A549 (cell line): ENCODE data around the gene ADCY6. TPM values are rescaled to one million over a fixed set of nuclear protein-coding genes. Genes with fewer than 3 reads are reported as not detected.

ENCODE experiments used
- ATAC-seq, 2 experiments: fragments of 200-7000 bp in 1 of 2; fragments of >200 bp in 1 of 2; cut with Nextera tagmentation in 1 of 2; cut with Tn5 transposase in 1 of 2; 3 replicates each; pipeline versions ENCODE4 v1.8.0 to v1.9.1; 2018 to 2020; ENCODE audit warnings: mild to moderate bottlenecking in 1 of 2, moderate library complexity in 1 of 2
- CTCF ChIA-PET: fragments of 300-600 bp; sonication (Branson Sonifier 250); formaldehyde crosslinking; extraction: SDS; loops from one replicate; lab custom pipeline; 2021; ENCODE audit warnings: antibody characterized with exemption, inconsistent platforms; lab: Yijun Ruan, JAX
- POLR2A ChIA-PET: fragments of 350-600 bp; formaldehyde crosslinking; extraction: SDS; loops from one replicate; lab custom pipeline; 2021; ENCODE audit warnings: antibody characterized with exemption, inconsistent platforms; lab: Yijun Ruan, JAX
- DNase-seq, 2 experiments: peaks; one replicate each; pipeline versions ENCODE4 v3.0.0 to v3.0.0-alpha.2; 2011 to 2016; ENCODE audit warnings: low read depth in 1 of 2, low spot score in 1 of 2
- FAIRE-seq: peaks from 2 replicates; lab custom pipeline; 2011; peaks lifted over from hg19 to GRCh38; lab: Jason Lieb, UNC
- H3K27ac ChIP-seq, 2 experiments: fragments of >200 bp; sonication (Bioruptor Twin); formaldehyde crosslinking; 3 replicates each; pipeline ENCODE4 v1.5.1; 2016 to 2017
- H3K4me1 ChIP-seq: fragments of >200 bp; sonication (Bioruptor Twin); formaldehyde crosslinking; 3 replicates; pipeline ENCODE4 v1.6.1; 2016
- H3K4me2 ChIP-seq: fragments of >200 bp; sonication (Bioruptor Twin); formaldehyde crosslinking; 3 replicates; pipeline ENCODE4 v1.6.1; 2016
- H3K4me3 ChIP-seq: fragments of >200 bp; sonication (Bioruptor Twin); formaldehyde crosslinking; 3 replicates; pipeline ENCODE4 v1.5.1; 2016
- H3K9me3 ChIP-seq: fragments of >200 bp; sonication (Bioruptor Twin); formaldehyde crosslinking; 3 replicates; pipeline ENCODE4 v1.6.1; 2016
- BHLHE40 ChIP-seq: IDR thresholded peaks from 2 replicates; pipeline ENCODE4 v1.6.1; 2012; ENCODE audit warnings: low read depth, low read length, inconsistent platforms
- CHD2 ChIP-seq: fragments of 150-350 bp; IDR thresholded peaks from 2 replicates; pipeline ENCODE4 v1.6.1; 2014; ENCODE audit warnings: low read length; ENCODE audit not compliant: partially characterized antibody
- CHD4 ChIP-seq: fragments of 200-600 bp; sonication (generic); IDR thresholded peaks from 2 replicates; pipeline ENCODE4 v1.6.1; 2016; ENCODE audit warnings: antibody characterized with exemption, mild to moderate bottlenecking, borderline replicate concordance
- EHMT2 ChIP-seq: fragments of 200-600 bp; sonication (generic); IDR thresholded peaks from 2 replicates; pipeline ENCODE4 v1.6.1; 2016; ENCODE audit warnings: antibody characterized with exemption, low read depth, mild to moderate bottlenecking, moderate library complexity
- EP300 ChIP-seq, 2 experiments: fragments of >200 bp; sonication (Bioruptor Twin); formaldehyde crosslinking; IDR thresholded peaks; 2 replicates in 1 of 2; 3 replicates in 1 of 2; pipeline ENCODE4 v1.6.1; 2016 to 2017
- ESRRA ChIP-seq: fragments of 150-350 bp; IDR thresholded peaks from 2 replicates; pipeline ENCODE4 v1.6.1; 2014; ENCODE audit warnings: mild to moderate bottlenecking, low read length, borderline replicate concordance
- FOSL2 ChIP-seq, 2 experiments: fragments of 450-650 bp in 1 of 2; fragments of >200 bp in 1 of 2; sonication (Bioruptor Twin) in 1 of 2; formaldehyde crosslinking; IDR thresholded peaks; 2 replicates each; pipeline versions ENCODE4 v1.5.0 to v1.6.1; 2016 to 2020; ENCODE audit warnings: mild to moderate bottlenecking in 1 of 2, moderate library complexity in 1 of 2
- FOXS1 ChIP-seq: fragments of 250-450 bp; sonication (Bioruptor Pico); IDR thresholded peaks from 2 replicates; pipeline ENCODE4 v1.5.0; 2020; ENCODE audit warnings: mild to moderate bottlenecking, moderate library complexity
- HEYL ChIP-seq: fragments of 250-450 bp; sonication (Bioruptor Pico); IDR thresholded peaks from 2 replicates; pipeline ENCODE4 v1.8.0; 2021; ENCODE audit warnings: mild to moderate bottlenecking, moderate library complexity
- HOXA7 ChIP-seq: fragments of 250-450 bp; sonication (Bioruptor Pico); IDR thresholded peaks from 2 replicates; pipeline ENCODE4 v1.5.0; 2020; ENCODE audit warnings: mild to moderate bottlenecking, moderate library complexity
- HOXB5 ChIP-seq: fragments of 250-450 bp; sonication (Bioruptor Pico); IDR thresholded peaks from 2 replicates; pipeline ENCODE4 v1.5.0; 2020; ENCODE audit warnings: mild to moderate bottlenecking, moderate library complexity
- JUNB ChIP-seq: fragments of >200 bp; sonication (Bioruptor Twin); formaldehyde crosslinking; IDR thresholded peaks from 2 replicates; pipeline ENCODE4 v1.6.1; 2016
- KDM1A ChIP-seq: fragments of 200-600 bp; sonication (generic); IDR thresholded peaks from 2 replicates; pipeline ENCODE4 v1.6.1; 2016; ENCODE audit warnings: low read depth, mild to moderate bottlenecking
- KDM5A ChIP-seq: fragments of 200-600 bp; sonication (generic); IDR thresholded peaks from 2 replicates; pipeline ENCODE4 v1.6.1; 2016; ENCODE audit warnings: antibody characterized with exemption, mild to moderate bottlenecking
- MAZ ChIP-seq: fragments of 150-350 bp; IDR thresholded peaks from 2 replicates; pipeline ENCODE4 v1.6.1; 2014; ENCODE audit warnings: antibody characterized with exemption, low read depth, low read length, borderline replicate concordance
- MYC ChIP-seq: IDR thresholded peaks from 2 replicates; pipeline ENCODE4 v1.6.1; 2012; ENCODE audit warnings: mild to moderate bottlenecking, inconsistent platforms, low read length, improper control_type of control experiment, borderline replicate concordance
- NPAS2 ChIP-seq: fragments of 250-450 bp; sonication (Bioruptor Pico); IDR thresholded peaks from 2 replicates; pipeline ENCODE4 v1.8.0; 2022; ENCODE audit warnings: mild to moderate bottlenecking, moderate library complexity, borderline replicate concordance
- POLR2A ChIP-seq: IDR thresholded peaks from 2 replicates; pipeline ENCODE4 v1.6.1; 2012; ENCODE audit warnings: mild to moderate bottlenecking, low read length
- POLR2AphosphoS2 ChIP-seq: conservative IDR thresholded peaks from 2 replicates; pipeline ENCODE4 v1.6.1; 2012; ENCODE audit warnings: low read length, improper control_type of control experiment, inconsistent platforms
- RAD21 ChIP-seq, 2 experiments: fragments of >200 bp in 1 of 2; sonication (Bioruptor Twin) in 1 of 2; formaldehyde crosslinking in 1 of 2; IDR thresholded peaks in 1 of 2; conservative IDR thresholded peaks in 1 of 2; 2 replicates in 1 of 2; 3 replicates in 1 of 2; pipeline ENCODE4 v1.6.1; 2012 to 2018; ENCODE audit warnings: inconsistent platforms in 1 of 2
- SMC3 ChIP-seq: fragments of >200 bp; sonication (Bioruptor Twin); formaldehyde crosslinking; IDR thresholded peaks from 3 replicates; pipeline ENCODE4 v1.6.1; 2018; ENCODE audit warnings: inconsistent platforms
- TFCP2L1 ChIP-seq: fragments of 250-450 bp; sonication (Bioruptor Pico); IDR thresholded peaks from 2 replicates; pipeline ENCODE4 v1.5.0; 2021; ENCODE audit warnings: mild to moderate bottlenecking
- TP53 ChIP-seq: fragments of 250-450 bp; sonication (Bioruptor Pico); IDR thresholded peaks from 2 replicates; pipeline ENCODE4 v1.5.0; 2021; ENCODE audit warnings: mild to moderate bottlenecking, moderate library complexity
- ZC3H11A ChIP-seq: fragments of 450-650 bp; IDR thresholded peaks from 2 replicates; pipeline ENCODE4 v1.6.1; 2014; ENCODE audit warnings: antibody characterized with exemption, mild to moderate bottlenecking
- WGBS: methylation state at CpG from one replicate; pipeline ENCODE4 v1.1.6; 2017; ENCODE audit errors: missing lambda C conversion rate; 5-methylcytosine and 5-hydroxymethylcytosine counted together
- polyA plus RNA-seq, 4 experiments: library from polyadenylated mRNA; depleted of rRNA in 3 of 4; stranded (reverse); fragments of >200 nt; fragmentation: RNase III in 1 of 4; extraction: RNeasy Plus Mini Kit Qiagen cat#74134 plus additional on column Dnase treatment in 1 of 4; gene quantifications; 2 replicates in 3 of 4; 3 replicates in 1 of 4; pipeline ENCODE4 v1.2.3, GENCODE V29; 2011 to 2017
- TF ChIP-seq, protein P1 (sequence below): IDR thresholded peaks from 2 replicates; pipeline ENCODE4 v1.6.1; 2012; ENCODE audit warnings: low read depth, borderline replicate concordance
- TF ChIP-seq, protein P2 (sequence below): fragments of 200-600 bp; sonication (generic); IDR thresholded peaks from 2 replicates; pipeline ENCODE4 v1.6.1; 2016; ENCODE audit warnings: antibody characterized with exemption, mild to moderate bottlenecking, moderate library complexity
- TF ChIP-seq, protein P3 (sequence below): fragments of >200 bp; sonication (Bioruptor Twin); formaldehyde crosslinking; IDR thresholded peaks from 3 replicates; pipeline ENCODE4 v1.5.1; 2016
- TF ChIP-seq, protein P4 (sequence below): fragments of 250-450 bp; sonication (Bioruptor Pico); IDR thresholded peaks from 2 replicates; pipeline ENCODE4 v1.5.0; 2020; ENCODE audit warnings: low read depth, mild to moderate bottlenecking, moderate library complexity

ADCY6 gene
- polyA plus RNA-seq, 2 of the 4 experiments (the other 2 are of a cell fraction): 16.3 to 20.8 TPM

DNA sequence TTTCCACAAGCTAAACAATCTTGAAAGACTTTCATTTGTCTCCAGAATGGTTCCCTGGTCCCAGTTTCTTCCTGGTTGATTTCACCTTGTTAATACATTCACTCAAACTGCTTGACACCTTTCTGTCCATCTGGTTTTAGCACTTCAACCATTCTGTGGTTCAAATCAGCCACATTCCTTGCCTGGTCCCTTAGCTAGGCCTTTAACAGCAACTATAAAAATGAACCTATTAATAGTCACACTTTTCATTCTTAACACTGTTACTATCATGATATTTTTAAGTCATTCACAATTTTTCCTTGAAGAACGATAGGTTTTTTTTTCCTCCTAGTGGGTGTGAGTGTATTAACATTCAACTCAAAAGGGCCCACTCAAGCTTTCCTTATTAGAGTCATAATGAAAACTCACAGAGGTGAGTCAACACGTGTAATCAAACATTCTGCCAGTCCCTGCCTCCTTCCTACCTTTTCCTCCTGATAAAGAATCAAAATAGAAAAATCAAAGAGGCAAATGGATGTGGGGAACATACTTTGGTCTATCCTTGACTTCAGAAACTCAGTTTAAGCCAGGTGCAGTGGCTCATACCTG lies 38.0 kb downstream of the ADCY6 start:
- CTCF ChIA-PET: interaction anchor here (0.8 to 11.3 kb wide), 6 partner anchors 14 to 183 kb away, joined by 3 to 265 read pairs (median 10); no protein-coding TSS in a partner anchor
- Histone ChIP-seq H3K4me3 (no peak overlapping the region), H3K27ac (no peak overlapping the region)
- no peak for DNase-seq
- no peak for ATAC-seq
- TF ChIP-seq BHLHE40: no peak
- TF ChIP-seq ESRRA: no peak
- TF ChIP-seq, protein P1, sequence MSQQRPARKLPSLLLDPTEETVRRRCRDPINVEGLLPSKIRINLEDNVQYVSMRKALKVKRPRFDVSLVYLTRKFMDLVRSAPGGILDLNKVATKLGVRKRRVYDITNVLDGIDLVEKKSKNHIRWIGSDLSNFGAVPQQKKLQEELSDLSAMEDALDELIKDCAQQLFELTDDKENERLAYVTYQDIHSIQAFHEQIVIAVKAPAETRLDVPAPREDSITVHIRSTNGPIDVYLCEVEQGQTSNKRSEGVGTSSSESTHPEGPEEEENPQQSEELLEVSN: no peak
- TF ChIP-seq TP53 (CRISPR knock-in tag): no peak
- TF ChIP-seq EHMT2: no peak
- no peak for TF ChIP-seq FOSL2 (IDR thresholded peaks at IDR 0.05)
- no peak for TF ChIP-seq FOSL2 (CRISPR knock-in tag; IDR thresholded peaks at IDR 0.05)
- TF ChIP-seq, protein P2, sequence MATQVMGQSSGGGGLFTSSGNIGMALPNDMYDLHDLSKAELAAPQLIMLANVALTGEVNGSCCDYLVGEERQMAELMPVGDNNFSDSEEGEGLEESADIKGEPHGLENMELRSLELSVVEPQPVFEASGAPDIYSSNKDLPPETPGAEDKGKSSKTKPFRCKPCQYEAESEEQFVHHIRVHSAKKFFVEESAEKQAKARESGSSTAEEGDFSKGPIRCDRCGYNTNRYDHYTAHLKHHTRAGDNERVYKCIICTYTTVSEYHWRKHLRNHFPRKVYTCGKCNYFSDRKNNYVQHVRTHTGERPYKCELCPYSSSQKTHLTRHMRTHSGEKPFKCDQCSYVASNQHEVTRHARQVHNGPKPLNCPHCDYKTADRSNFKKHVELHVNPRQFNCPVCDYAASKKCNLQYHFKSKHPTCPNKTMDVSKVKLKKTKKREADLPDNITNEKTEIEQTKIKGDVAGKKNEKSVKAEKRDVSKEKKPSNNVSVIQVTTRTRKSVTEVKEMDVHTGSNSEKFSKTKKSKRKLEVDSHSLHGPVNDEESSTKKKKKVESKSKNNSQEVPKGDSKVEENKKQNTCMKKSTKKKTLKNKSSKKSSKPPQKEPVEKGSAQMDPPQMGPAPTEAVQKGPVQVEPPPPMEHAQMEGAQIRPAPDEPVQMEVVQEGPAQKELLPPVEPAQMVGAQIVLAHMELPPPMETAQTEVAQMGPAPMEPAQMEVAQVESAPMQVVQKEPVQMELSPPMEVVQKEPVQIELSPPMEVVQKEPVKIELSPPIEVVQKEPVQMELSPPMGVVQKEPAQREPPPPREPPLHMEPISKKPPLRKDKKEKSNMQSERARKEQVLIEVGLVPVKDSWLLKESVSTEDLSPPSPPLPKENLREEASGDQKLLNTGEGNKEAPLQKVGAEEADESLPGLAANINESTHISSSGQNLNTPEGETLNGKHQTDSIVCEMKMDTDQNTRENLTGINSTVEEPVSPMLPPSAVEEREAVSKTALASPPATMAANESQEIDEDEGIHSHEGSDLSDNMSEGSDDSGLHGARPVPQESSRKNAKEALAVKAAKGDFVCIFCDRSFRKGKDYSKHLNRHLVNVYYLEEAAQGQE: no peak
- TF ChIP-seq POLR2AphosphoS2: no peak
- no peak for TF ChIP-seq NPAS2
- TF ChIP-seq HOXA7 (CRISPR knock-in tag): no peak
- no peak for TF ChIP-seq SMC3
- TF ChIP-seq, protein P3, sequence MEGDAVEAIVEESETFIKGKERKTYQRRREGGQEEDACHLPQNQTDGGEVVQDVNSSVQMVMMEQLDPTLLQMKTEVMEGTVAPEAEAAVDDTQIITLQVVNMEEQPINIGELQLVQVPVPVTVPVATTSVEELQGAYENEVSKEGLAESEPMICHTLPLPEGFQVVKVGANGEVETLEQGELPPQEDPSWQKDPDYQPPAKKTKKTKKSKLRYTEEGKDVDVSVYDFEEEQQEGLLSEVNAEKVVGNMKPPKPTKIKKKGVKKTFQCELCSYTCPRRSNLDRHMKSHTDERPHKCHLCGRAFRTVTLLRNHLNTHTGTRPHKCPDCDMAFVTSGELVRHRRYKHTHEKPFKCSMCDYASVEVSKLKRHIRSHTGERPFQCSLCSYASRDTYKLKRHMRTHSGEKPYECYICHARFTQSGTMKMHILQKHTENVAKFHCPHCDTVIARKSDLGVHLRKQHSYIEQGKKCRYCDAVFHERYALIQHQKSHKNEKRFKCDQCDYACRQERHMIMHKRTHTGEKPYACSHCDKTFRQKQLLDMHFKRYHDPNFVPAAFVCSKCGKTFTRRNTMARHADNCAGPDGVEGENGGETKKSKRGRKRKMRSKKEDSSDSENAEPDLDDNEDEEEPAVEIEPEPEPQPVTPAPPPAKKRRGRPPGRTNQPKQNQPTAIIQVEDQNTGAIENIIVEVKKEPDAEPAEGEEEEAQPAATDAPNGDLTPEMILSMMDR: no peak
- TF ChIP-seq, all 56 proteins: peak for 0
- Histone ChIP-seq H3K9me3 (no peaks in the 10 kb centered on the region), H3K4me1 (no peaks in the 10 kb centered on the region), H3K4me2 (no peak overlapping the region)
- FAIRE-seq: no peak
- POLR2A ChIA-PET: no interaction called here
- 41% methylated on average over 2 of the region's 2 CpGs for WGBS

DNA sequence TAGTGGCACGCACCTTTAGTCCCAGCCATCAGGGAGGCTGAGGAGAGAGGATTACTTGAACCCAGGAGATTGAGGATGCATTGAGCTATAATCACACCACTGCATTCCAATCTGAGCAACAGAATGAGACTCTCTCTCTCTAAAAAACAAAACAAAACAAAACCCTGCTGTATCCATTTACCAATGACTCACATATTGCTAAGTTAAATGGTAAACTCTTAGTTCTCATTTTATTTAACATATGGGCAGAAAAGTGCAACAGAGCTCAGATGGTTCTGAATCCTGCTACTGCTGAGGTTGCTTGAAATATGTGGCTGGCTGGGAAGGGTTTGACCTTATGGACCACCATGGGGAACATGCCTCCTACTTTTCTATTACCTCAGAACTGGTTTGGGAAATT lies 38.7 kb downstream of the ADCY6 start:
- 90% methylated on average over 1 of the region's 1 CpG for WGBS
- CTCF ChIA-PET: interaction anchor here (0.8 to 11.3 kb wide), 5 partner anchors 13 to 184 kb away, joined by 3 to 265 read pairs (median 3); no protein-coding TSS in a partner anchor
- no peaks in the 10 kb centered on the region for H3K9me3 ChIP-seq
- FAIRE-seq: no peak
- H3K4me1 ChIP-seq: no peaks in the 10 kb centered on the region
- POLR2A ChIA-PET: no interaction called here
- H3K4me3 ChIP-seq: no peak overlapping the region
- no peak overlapping the region for H3K4me2 ChIP-seq
- no peak overlapping the region for H3K27ac ChIP-seq
- no peak for DNase-seq
- ATAC-seq: no peak
- TF ChIP-seq MYC (no peak), POLR2A (no peak), JUNB (no peak), TFCP2L1 (CRISPR knock-in tag) (no peak), KDM1A (no peak), HEYL (no peak), MAZ (no peak), CHD2 (no peak), RAD21 (conservative IDR thresholded peaks at IDR 0.05 in 1 of 2, IDR thresholded peaks at IDR 0.05 in 1 of 2) (no peak), FOXS1 (no peak), EP300 (IDR thresholded peaks at IDR 0.05) (no peak), HOXB5 (CRISPR knock-in tag) (no peak), ZC3H11A (no peak), CHD4 (no peak), KDM5A (no peak)
- TF ChIP-seq, protein P2: no peak
- TF ChIP-seq, protein P4, sequence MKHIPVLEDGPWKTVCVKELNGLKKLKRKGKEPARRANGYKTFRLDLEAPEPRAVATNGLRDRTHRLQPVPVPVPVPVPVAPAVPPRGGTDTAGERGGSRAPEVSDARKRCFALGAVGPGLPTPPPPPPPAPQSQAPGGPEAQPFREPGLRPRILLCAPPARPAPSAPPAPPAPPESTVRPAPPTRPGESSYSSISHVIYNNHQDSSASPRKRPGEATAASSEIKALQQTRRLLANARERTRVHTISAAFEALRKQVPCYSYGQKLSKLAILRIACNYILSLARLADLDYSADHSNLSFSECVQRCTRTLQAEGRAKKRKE (CRISPR knock-in tag): no peak
